GM12892 (cell line): ENCODE results near the gene DLK1.

Source experiments
- DNase-seq: peaks from one replicate; pipeline ENCODE4 v3.0.0; 2011; ENCODE audit not compliant: insufficient read length
- FAIRE-seq: peaks from 2 replicates; lab custom pipeline; 2011; peaks lifted over from hg19 to GRCh38; lab: Jason Lieb, UNC
- POLR2A ChIP-seq: IDR thresholded peaks from 2 replicates; pipeline ENCODE4 v1.6.1; 2011; ENCODE audit warnings: low read depth, low read length, control low read depth
- POLR2AphosphoS5 ChIP-seq: IDR thresholded peaks from 2 replicates; pipeline ENCODE4 v1.6.1; 2011; ENCODE audit warnings: low read depth, low read length, control low read depth
- TAF1 ChIP-seq: IDR thresholded peaks from 2 replicates; pipeline ENCODE4 v1.6.1; 2011; ENCODE audit warnings: low read depth, mild to moderate bottlenecking, control low read depth, low read length, borderline replicate concordance

DLK1 gene

DNA sequence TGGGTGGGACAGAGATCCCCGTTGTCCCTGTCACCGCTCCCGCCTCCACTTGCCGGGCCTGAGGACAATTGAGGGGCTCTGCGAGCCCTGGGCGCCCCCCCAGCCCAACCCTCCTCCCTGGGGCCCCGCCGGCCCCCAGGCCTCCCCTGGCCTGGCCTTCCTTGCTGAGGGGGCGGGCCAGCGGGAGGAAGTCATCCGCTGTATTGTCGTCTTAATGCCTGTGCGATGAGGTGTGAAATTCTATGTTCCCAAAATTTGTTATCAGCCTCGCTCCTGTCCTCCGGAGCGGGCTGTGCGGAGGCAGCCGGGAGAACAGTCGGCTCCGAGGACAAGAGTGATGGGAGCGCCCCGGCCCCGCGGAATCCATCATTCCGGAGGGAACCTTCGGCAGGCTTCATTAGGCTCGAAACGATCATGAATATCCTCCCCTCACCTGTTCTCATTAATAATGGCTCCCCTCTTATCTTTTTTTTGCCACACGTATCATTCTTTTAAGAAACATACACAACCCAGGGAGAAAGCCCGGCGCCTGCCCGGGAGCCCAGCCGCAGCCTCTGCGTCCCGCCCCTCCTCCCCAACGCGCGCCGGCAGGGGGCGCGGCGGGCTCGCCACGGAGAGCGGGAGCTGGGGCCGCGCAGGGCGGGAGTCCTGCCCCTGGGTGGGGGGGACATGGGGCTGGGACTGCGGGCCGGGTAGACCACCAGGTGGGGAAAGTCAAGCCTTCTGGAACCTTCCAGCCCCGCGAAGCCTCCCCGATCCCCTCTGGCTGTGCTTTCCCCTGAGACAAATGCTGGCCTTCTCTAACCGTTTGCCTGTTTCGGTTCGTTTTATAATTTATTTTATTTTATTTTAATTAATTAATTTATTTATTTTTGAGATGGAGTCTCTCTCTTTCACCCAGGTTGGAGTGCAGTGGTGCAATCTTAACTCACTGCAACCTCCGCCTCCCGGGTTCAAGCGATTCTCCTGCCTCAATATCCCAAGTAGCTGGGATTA is 17.1 kb upstream of the DLK1 start:
- TF ChIP-seq POLR2A (no peak), TAF1 (no peak), POLR2AphosphoS5 (no peak)
- FAIRE-seq (no peak), DNase-seq (no peak)

DNA sequence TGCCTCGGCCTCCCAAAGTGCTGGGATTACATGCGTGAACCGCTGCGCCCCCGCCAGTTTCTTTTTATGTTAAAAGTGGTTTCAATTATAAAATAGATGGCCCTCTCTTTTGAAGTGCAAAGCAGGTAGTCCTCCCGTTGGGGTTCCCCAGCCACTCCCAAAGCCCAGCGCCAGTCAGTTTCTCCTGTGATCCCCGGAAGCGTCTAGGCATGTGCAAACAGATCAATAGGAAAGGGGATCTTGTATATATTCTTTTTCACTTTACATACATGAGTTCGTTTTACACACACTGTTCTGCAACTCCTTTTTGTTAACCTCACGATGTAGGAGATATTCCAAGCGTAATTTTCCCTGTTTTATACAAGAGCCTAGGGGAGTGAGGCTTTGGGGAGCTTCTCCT is 16.3 kb upstream of the DLK1 start:
- FAIRE-seq (no peak), DNase-seq (no peak)

DNA sequence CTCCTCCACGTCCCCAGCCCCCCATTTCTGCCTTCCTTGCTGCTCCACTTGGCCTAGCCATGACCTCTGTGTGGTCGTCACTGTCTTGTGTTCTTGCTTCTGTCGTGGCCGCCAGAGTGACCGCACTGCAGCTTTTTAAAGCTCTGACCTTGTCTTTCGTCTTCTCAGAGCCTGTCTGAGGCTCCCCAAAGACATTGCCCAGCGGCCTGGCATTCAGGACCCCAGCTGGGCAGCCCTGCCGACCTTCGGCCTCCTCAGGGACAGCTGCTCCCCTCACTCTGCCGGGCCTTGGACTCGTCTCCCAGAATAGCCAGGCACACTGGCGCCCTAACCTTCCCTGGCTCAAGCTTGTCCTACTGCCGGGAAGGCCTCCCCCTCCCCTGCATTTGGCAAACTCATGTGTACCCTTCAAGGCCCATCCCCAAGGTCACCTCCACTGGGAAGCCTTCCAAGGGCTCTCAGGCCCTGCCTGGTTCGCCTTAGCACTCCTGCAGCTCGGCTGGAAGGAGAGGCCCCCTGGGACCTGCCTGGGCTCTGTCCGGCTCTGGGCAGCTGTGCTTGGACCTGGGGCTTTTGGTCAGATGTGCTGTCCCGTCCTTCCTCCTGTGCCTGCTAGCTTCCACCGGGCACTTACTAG is 15.7 kb upstream of the DLK1 start:
- no peak for FAIRE-seq
- TF ChIP-seq POLR2A (no peak), POLR2AphosphoS5 (no peak), TAF1 (no peak)
- no peak for DNase-seq

More for the DNA sequence above, 16.3 kb upstream of the DLK1 start:
- no peak for TF ChIP-seq TAF1
- no peak for TF ChIP-seq POLR2AphosphoS5
- no peak for TF ChIP-seq POLR2A

DNA sequence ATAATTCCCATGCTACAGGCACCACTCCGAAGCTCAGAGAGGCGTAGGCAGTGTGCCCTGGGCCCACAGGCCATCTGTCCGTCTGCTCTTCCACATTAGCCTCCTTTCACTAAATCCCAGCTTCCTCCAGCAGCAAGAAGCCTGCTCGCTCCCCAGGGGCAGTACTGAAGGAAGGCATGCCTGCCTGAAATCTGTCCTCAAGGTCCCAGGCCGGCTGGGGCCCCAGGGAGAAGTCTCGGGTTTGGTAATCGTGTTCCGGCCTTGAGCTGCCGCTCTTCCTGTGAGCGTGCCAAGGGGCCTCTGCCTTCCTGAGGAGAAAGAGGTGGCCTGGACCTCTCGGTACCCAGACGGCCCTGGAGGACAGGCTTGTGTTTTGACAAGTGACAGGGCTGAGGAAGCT is 15.2 kb upstream of the DLK1 start:
- TF ChIP-seq TAF1 (no peak), POLR2AphosphoS5 (no peak), POLR2A (no peak)
- DNase-seq (no peak), FAIRE-seq (no peak)

DNA sequence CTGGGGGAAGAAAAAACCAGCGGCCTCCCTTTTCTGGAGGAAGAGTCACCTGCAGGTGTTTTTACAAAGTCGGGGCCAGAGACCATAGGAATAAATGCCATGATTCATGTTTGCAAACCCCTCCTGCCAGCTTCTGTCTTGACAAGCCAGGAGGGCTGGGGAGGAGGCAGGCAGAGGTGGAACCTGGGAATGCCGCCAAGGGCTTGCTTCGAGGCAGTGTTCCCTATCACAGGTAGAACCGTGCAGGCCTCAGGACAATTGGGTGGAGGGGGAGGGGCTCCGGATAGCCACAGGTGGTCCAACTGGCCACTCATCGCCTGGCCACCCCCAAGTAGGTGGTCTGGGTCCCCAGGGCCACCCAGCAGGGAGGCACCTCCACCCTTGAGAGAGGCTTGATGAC is 14.2 kb upstream of the DLK1 start:
- FAIRE-seq (no peak), DNase-seq (no peak)
- no peak for TF ChIP-seq TAF1
- TF ChIP-seq POLR2AphosphoS5: no peak
- no peak for TF ChIP-seq POLR2A

DNA sequence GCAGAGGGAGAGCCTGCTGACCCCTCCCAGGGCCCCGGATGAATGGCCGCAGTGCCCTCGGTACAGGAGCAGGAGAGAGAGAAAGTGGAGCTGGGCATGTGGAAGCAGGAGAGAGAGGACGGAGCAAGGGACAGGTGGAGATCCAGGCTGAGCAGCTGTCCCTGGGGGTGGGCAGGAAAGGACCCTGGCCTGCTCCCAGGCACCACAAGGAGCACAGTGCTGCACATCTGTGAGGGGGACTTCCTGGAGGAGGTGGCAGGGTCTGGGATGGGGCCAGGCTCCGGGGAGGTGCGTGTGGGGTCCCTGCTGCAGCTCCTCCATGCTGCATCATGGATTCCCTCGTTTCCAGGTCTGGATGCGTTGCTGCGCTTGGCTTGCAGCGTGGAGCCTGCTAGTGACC is 13.0 kb upstream of the DLK1 start:
- DNase-seq (no peak), FAIRE-seq (no peak)
- no peak for TF ChIP-seq POLR2AphosphoS5
- no peak for TF ChIP-seq POLR2A
- no peak for TF ChIP-seq TAF1

DNA sequence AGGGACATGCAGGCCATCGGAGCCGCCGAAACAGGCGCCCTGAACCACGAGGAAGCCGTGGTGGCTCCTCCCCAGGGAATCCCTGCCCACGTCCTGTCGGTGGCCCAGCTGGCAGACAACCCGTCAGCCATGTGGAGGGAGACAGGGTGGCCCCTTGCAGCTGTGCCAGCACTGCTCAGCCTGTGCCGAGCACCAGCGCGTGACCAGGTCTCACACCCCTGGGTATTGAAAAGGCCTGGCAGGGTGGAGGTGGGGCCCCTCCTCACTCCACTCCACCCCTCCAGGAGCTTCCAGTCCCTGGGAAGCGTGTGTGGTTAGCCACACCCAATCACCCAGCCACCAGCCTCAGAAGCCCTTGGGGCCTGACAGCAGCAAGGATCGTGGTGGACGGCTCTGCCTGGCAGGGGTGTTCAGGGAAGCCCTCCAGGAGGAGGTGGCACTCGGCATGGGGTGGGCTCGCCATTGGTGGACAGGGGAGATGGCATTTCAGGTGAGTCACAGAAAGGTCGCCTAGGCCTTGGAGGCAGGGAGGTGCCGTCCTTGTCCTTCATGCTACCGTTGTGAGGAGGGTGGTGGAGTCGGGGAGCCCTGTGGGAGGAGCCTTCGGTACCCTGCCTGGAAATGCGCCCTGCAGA is 12.3 kb upstream of the DLK1 start:
- DNase-seq (no peak), FAIRE-seq (no peak)
- TF ChIP-seq TAF1 (no peak), POLR2AphosphoS5 (no peak)

DNA sequence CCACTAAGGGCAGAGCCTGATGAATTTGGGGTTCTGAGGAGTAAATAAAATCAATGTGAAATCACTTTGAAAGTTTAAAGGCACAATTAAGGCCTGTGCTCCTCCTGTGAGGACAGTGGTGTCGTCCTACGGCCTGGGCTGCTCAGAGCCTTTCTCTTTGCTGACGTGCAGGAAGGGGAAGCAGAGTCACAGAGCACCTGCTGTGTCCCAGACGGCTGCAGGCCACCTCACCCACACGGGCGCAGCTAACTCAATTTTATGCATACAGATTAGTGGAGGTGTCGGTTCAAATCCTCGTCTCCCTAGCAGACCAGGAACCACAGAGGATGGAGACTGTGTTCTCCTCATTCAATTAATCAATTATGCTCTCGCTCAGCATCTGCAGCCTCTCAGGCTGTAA is 11.4 kb upstream of the DLK1 start:
- FAIRE-seq (no peak), DNase-seq (no peak)
- TF ChIP-seq TAF1 (no peak), POLR2A (no peak), POLR2AphosphoS5 (no peak)

DNA sequence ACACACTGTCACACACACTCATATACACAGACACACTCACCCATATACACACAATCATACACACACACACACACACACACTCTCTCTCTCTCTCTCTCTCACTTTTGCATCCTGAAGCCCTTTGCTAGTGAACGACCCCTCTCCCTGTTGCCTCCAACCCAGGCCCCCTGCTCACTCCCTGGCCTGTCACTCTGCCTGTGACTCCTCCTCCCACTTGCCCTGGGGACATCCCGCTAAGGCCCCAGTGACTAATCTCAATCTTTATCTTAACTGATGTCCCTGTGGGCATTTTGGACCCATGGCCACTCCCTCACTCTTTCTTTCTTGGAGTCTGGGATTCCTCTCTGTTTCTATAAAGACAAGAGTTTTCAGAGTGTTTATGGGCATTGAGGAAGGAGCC is 10.9 kb upstream of the DLK1 start:
- TF ChIP-seq POLR2A: no peak
- no peak for TF ChIP-seq POLR2AphosphoS5
- no peak for TF ChIP-seq TAF1
- DNase-seq (no peak), FAIRE-seq (no peak)

DNA sequence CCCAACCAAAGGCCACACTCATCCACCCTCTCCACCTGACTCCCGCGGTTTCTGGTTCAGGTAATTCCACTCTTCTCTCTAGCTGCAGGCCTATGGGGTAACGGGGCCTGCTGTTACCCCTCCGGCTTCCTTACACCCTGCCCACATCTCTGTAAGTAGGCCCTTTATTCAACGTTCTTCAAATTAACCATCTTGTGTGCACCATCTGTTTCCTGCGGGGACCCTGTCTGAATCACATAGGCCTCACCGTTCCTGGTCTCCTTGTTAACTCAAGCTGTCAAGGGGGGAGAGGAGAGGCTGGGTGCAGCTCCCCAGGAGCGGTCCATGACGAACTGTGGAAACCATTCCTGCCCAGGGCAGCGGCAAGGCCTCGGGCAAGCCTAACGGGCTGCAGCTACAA is 9.3 kb upstream of the DLK1 start:
- TF ChIP-seq POLR2A (no peak), POLR2AphosphoS5 (no peak), TAF1 (no peak)
- no peak for DNase-seq
- no peak for FAIRE-seq

DNA sequence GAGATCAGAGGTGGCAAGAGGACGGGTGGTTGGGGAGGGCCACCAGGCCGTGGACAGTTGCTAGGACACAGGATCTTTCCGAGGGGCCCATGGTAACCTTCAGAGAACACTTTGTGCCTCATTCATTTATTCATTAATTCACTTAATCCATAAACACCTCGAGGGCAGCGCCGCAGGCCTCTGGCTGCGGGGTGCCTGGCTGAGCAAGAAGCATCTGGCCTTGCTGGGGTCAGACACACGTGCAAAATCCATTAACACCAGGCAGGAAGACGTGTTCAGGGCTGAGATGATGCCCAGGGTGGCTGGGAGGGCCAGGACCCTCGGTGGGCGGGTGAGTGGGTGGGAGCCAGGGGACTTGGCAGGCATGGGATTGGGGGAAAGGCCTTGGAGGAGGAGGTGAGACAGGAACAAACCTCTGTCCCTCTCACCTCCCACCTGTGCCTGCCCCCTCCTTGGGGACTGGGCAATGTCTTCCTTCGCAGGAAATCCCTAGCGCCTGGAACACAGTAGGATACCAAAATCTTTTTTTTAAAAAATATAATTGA is 6.6 kb upstream of the DLK1 start:
- no peak for FAIRE-seq
- DNase-seq: no peak
- TF ChIP-seq POLR2AphosphoS5: no peak
- no peak for TF ChIP-seq TAF1
- no peak for TF ChIP-seq POLR2A

DNA sequence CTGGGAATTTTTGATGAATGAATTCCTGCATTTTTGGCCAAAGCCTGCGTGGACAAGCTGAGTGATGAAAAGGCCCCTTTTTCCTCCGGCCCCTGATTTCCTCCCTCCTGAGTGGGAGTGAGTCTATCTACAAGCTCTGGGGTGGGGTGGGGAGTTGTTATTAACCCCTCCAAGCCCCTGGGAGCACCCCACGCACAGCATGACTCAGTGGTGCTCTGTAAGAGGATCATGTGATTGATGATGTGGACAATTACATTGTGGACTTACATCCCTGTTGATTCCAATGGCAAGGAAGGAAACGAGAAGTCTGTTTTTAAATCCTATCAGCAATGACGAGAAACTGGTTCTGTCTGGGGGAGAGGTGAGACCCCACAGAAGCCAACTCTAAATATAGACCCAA is 5.1 kb upstream of the DLK1 start:
- no peak for FAIRE-seq
- TF ChIP-seq POLR2A: no peak
- no peak for TF ChIP-seq POLR2AphosphoS5
- TF ChIP-seq TAF1: no peak
- DNase-seq: no peak
